ENCODE results near the gene ATF4.
A peak's percentile ranks its signal among the peaks of the same experiment; 100 is the strongest.
"Not testable (repeated sequence)": the region's sequence is repeated elsewhere in the genome, so short reads cannot be mapped to it uniquely, and the experiment has no call there.

ATF4 gene

GRCh38 chr22:39498368-39498767, 22.0 kb upstream of the ATF4 start:
- Histone ChIP-seq H3K4me3 (ENCODE audit: low read depth in 1 of 2, low read length in 2 of 2) (no peak overlapping the region), H3K27me3 (ENCODE audit: control insufficient read depth in 1 of 2, insufficient read depth in 2 of 2, low read length in 2 of 2) (no peaks in the 10 kb centered on the region), H3K9ac (ENCODE audit: low read depth in 1 of 2, low read length in 2 of 2) (no peak overlapping the region), H3K27ac (ENCODE audit: low read depth, low read length) (no peak overlapping the region), H3K9me3 (ENCODE audit: control insufficient read depth in 1 of 2, low read length in 2 of 2) (no peaks in the 10 kb centered on the region), H3K36me3 (ENCODE audit: control insufficient read depth in 1 of 2, insufficient read depth in 2 of 2, low read length in 2 of 2) (no peaks in the 10 kb centered on the region), H3K4me1 (ENCODE audit: control insufficient read depth in 1 of 2, insufficient read depth in 2 of 2, low read length in 2 of 2) (peaks cover 22 to 25% of the 10 kb centered on the region in 2 donors)

GRCh38 chr22:39498802-39499201, 21.6 kb upstream of the ATF4 start:
- Histone ChIP-seq H3K4me3 (ENCODE audit: low read depth in 1 of 2, low read length in 2 of 2) (no peak overlapping the region), H3K9ac (ENCODE audit: low read depth in 1 of 2, low read length in 2 of 2) (no peak overlapping the region)

GRCh38 chr22:39500101-39500500, 20.3 kb upstream of the ATF4 start:
- Histone ChIP-seq H3K9ac (ENCODE audit: low read depth in 1 of 2, low read length in 2 of 2) (no peak overlapping the region), H3K27me3 (ENCODE audit: control insufficient read depth in 1 of 2, insufficient read depth in 2 of 2, low read length in 2 of 2) (no peaks in the 10 kb centered on the region), H3K36me3 (ENCODE audit: control insufficient read depth in 1 of 2, insufficient read depth in 2 of 2, low read length in 2 of 2) (peaks cover 8 to 11% of the 10 kb centered on the region in 2 donors), H3K27ac (ENCODE audit: low read depth, low read length) (no peak overlapping the region), H3K9me3 (ENCODE audit: control insufficient read depth in 1 of 2, low read length in 2 of 2) (no peaks in the 10 kb centered on the region), H3K4me3 (ENCODE audit: low read depth in 1 of 2, low read length in 2 of 2) (no peak overlapping the region), H3K4me1 (ENCODE audit: control insufficient read depth in 1 of 2, insufficient read depth in 2 of 2, low read length in 2 of 2) (peaks cover 27 to 31% of the 10 kb centered on the region in 2 donors)

More at GRCh38 chr22:39498802-39499201, 21.6 kb upstream of the ATF4 start:
- Histone ChIP-seq H3K27ac (ENCODE audit: low read depth, low read length) (no peak overlapping the region), H3K27me3 (ENCODE audit: control insufficient read depth in 1 of 2, insufficient read depth in 2 of 2, low read length in 2 of 2) (no peaks in the 10 kb centered on the region), H3K4me1 (ENCODE audit: control insufficient read depth in 1 of 2, insufficient read depth in 2 of 2, low read length in 2 of 2) (peaks cover 26 to 29% of the 10 kb centered on the region in 2 donors), H3K36me3 (ENCODE audit: control insufficient read depth in 1 of 2, insufficient read depth in 2 of 2, low read length in 2 of 2) (no peaks in the 10 kb centered on the region), H3K9me3 (ENCODE audit: control insufficient read depth in 1 of 2, low read length in 2 of 2) (no peaks in the 10 kb centered on the region)

GRCh38 chr22:39501644-39502108, 18.7 kb upstream of the ATF4 start:
- H3K9ac ChIP-seq (ENCODE audit: low read depth in 1 of 2, low read length in 2 of 2): peak overlapping the region; percentile 52 to 74
- H3K27me3 ChIP-seq (ENCODE audit: control insufficient read depth in 1 of 2, insufficient read depth in 2 of 2, low read length in 2 of 2): no peaks in the 10 kb centered on the region
- no peaks in the 10 kb centered on the region for H3K9me3 ChIP-seq (ENCODE audit: control insufficient read depth in 1 of 2, low read length in 2 of 2)
- peak overlapping the region; percentile 44 for H3K27ac ChIP-seq (ENCODE audit: low read depth, low read length)
- H3K4me3 ChIP-seq (ENCODE audit: low read depth in 1 of 2, low read length in 2 of 2): peak overlapping the region; percentile 84 to 93
- peaks cover 23 to 28% of the 10 kb centered on the region in 2 donors for H3K4me1 ChIP-seq (ENCODE audit: control insufficient read depth in 1 of 2, insufficient read depth in 2 of 2, low read length in 2 of 2)
- peaks cover 22 to 27% of the 10 kb centered on the region in 2 donors for H3K36me3 ChIP-seq (ENCODE audit: control insufficient read depth in 1 of 2, insufficient read depth in 2 of 2, low read length in 2 of 2)

GRCh38 chr22:39502109-39502788, 18.1 kb upstream of the ATF4 start, which contains the start of gene MIEF1:
Gene MIEF1, plus strand, starts transcription at chr22:39502290. Its CDS starts 9,005 bp downstream, at chr22:39511295.
- Histone ChIP-seq H3K4me1 (ENCODE audit: control insufficient read depth in 1 of 2, insufficient read depth in 2 of 2, low read length in 2 of 2) (peaks cover 23 to 27% of the 10 kb centered on the region in 2 donors), H3K4me3 (ENCODE audit: low read depth in 1 of 2, low read length in 2 of 2) (peak within 1 kb of the TSS; percentile 84 to 93), H3K9ac (ENCODE audit: low read depth in 1 of 2, low read length in 2 of 2) (peak within 1 kb of the TSS; percentile 70 to 91), H3K27ac (ENCODE audit: low read depth, low read length) (peak within 1 kb of the TSS; percentile 44), H3K9me3 (ENCODE audit: control insufficient read depth in 1 of 2, low read length in 2 of 2) (no peaks in the 10 kb centered on the region), H3K36me3 (ENCODE audit: control insufficient read depth in 1 of 2, insufficient read depth in 2 of 2, low read length in 2 of 2) (peaks cover 27 to 32% of the 10 kb centered on the region in 2 donors), H3K27me3 (ENCODE audit: control insufficient read depth in 1 of 2, insufficient read depth in 2 of 2, low read length in 2 of 2) (no peaks in the 10 kb centered on the region)

- Histone ChIP-seq H3K36me3 (ENCODE audit: control insufficient read depth in 1 of 2, insufficient read depth in 2 of 2, low read length in 2 of 2) (peaks cover 30 to 38% of the 10 kb centered on the region in 2 donors), H3K27ac (ENCODE audit: low read depth, low read length) (no peak overlapping the region), H3K4me1 (ENCODE audit: control insufficient read depth in 1 of 2, insufficient read depth in 2 of 2, low read length in 2 of 2) (peaks cover 23 to 27% of the 10 kb centered on the region in 2 donors), H3K9ac (ENCODE audit: low read depth in 1 of 2, low read length in 2 of 2) (peak overlapping the region; percentile 70 to 91), H3K27me3 (ENCODE audit: control insufficient read depth in 1 of 2, insufficient read depth in 2 of 2, low read length in 2 of 2) (no peaks in the 10 kb centered on the region), H3K9me3 (ENCODE audit: control insufficient read depth in 1 of 2, low read length in 2 of 2) (no peaks in the 10 kb centered on the region), H3K4me3 (ENCODE audit: low read depth in 1 of 2, low read length in 2 of 2) (peak overlapping the region; percentile 84 to 93)
Observed at GRCh38 chr22:39502789-39503409, 17.5 kb upstream of the ATF4 start.

GRCh38 chr22:39503630-39504029, 16.7 kb upstream of the ATF4 start:
- H3K9ac ChIP-seq (ENCODE audit: low read depth in 1 of 2, low read length in 2 of 2): peak overlapping the region in 1 of 2 donors; percentile 70
- H3K4me1 ChIP-seq (ENCODE audit: control insufficient read depth in 1 of 2, insufficient read depth in 2 of 2, low read length in 2 of 2): peaks cover 23 to 27% of the 10 kb centered on the region in 2 donors
- H3K36me3 ChIP-seq (ENCODE audit: control insufficient read depth in 1 of 2, insufficient read depth in 2 of 2, low read length in 2 of 2): peaks cover 37 to 46% of the 10 kb centered on the region in 2 donors
- peak overlapping the region; percentile 84 to 93 for H3K4me3 ChIP-seq (ENCODE audit: low read depth in 1 of 2, low read length in 2 of 2)
- H3K27me3 ChIP-seq (ENCODE audit: control insufficient read depth in 1 of 2, insufficient read depth in 2 of 2, low read length in 2 of 2): no peaks in the 10 kb centered on the region
- H3K9me3 ChIP-seq (ENCODE audit: control insufficient read depth in 1 of 2, low read length in 2 of 2): no peaks in the 10 kb centered on the region
- no peak overlapping the region for H3K27ac ChIP-seq (ENCODE audit: low read depth, low read length)

- no peak overlapping the region for H3K4me3 ChIP-seq (ENCODE audit: low read depth in 1 of 2, low read length in 2 of 2)
- no peaks in the 10 kb centered on the region for H3K27me3 ChIP-seq (ENCODE audit: control insufficient read depth in 1 of 2, insufficient read depth in 2 of 2, low read length in 2 of 2)
- no peaks in the 10 kb centered on the region for H3K9me3 ChIP-seq (ENCODE audit: control insufficient read depth in 1 of 2, low read length in 2 of 2)
- no peak overlapping the region for H3K27ac ChIP-seq (ENCODE audit: low read depth, low read length)
- H3K36me3 ChIP-seq (ENCODE audit: control insufficient read depth in 1 of 2, insufficient read depth in 2 of 2, low read length in 2 of 2): peaks cover 37 to 50% of the 10 kb centered on the region in 2 donors
- peaks cover 23 to 27% of the 10 kb centered on the region in 2 donors for H3K4me1 ChIP-seq (ENCODE audit: control insufficient read depth in 1 of 2, insufficient read depth in 2 of 2, low read length in 2 of 2)
- H3K9ac ChIP-seq (ENCODE audit: low read depth in 1 of 2, low read length in 2 of 2): no peak overlapping the region
Observed at GRCh38 chr22:39504071-39504470, 16.3 kb upstream of the ATF4 start.

- peaks cover 57 to 77% of the 10 kb centered on the region in 2 donors for H3K36me3 ChIP-seq (ENCODE audit: control insufficient read depth in 1 of 2, insufficient read depth in 2 of 2, low read length in 2 of 2)
- H3K9me3 ChIP-seq (ENCODE audit: control insufficient read depth in 1 of 2, low read length in 2 of 2); H3K4me3 ChIP-seq (ENCODE audit: low read depth in 1 of 2, low read length in 2 of 2); H3K27me3 ChIP-seq (ENCODE audit: control insufficient read depth in 1 of 2, insufficient read depth in 2 of 2, low read length in 2 of 2); H3K9ac ChIP-seq (ENCODE audit: low read depth in 1 of 2, low read length in 2 of 2); H3K27ac ChIP-seq (ENCODE audit: low read depth, low read length): not testable (repeated sequence)
- H3K4me1 ChIP-seq (ENCODE audit: control insufficient read depth in 1 of 2, insufficient read depth in 2 of 2, low read length in 2 of 2): peaks cover 11 to 14% of the 10 kb centered on the region in 2 donors
Observed at GRCh38 chr22:39507021-39507420, 13.3 kb upstream of the ATF4 start.

GRCh38 chr22:39508393-39508792, 12.0 kb upstream of the ATF4 start:
- H3K4me3 ChIP-seq (ENCODE audit: low read depth in 1 of 2, low read length in 2 of 2): no peak overlapping the region
- peaks cover 5 to 6% of the 10 kb centered on the region in 2 donors for H3K4me1 ChIP-seq (ENCODE audit: control insufficient read depth in 1 of 2, insufficient read depth in 2 of 2, low read length in 2 of 2)
- H3K27ac ChIP-seq (ENCODE audit: low read depth, low read length): no peak overlapping the region
- no peaks in the 10 kb centered on the region for H3K9me3 ChIP-seq (ENCODE audit: control insufficient read depth in 1 of 2, low read length in 2 of 2)
- H3K36me3 ChIP-seq (ENCODE audit: control insufficient read depth in 1 of 2, insufficient read depth in 2 of 2, low read length in 2 of 2): peaks cover 63 to 90% of the 10 kb centered on the region in 2 donors
- H3K27me3 ChIP-seq (ENCODE audit: control insufficient read depth in 1 of 2, insufficient read depth in 2 of 2, low read length in 2 of 2): no peaks in the 10 kb centered on the region
- no peak overlapping the region for H3K9ac ChIP-seq (ENCODE audit: low read depth in 1 of 2, low read length in 2 of 2)

Data from duodenal mucosa (tissue), 2 donors.